NCI-H2227 (cell line): Measurements from ENCODE around the gene STOM.
"Not testable (repeated sequence)": the region's sequence is repeated elsewhere in the genome, so short reads cannot be mapped to it uniquely, and the experiment has no call there.

ENCODE experiments used
- DNase-seq: peaks from one replicate; lab custom pipeline; 2025; ENCODE audit not compliant: unreplicated experiment; lab: John Stamatoyannopoulos, UW

STOM gene

GRCh38 chr9:121369595-121370265, at the start of gene STOM:
STOM (minus strand) TSS chr9:121370250; CDS start chr9:121370187, 63 bp downstream.
- peak; percentile 51 for DNase-seq

- no peak for DNase-seq
Observed at GRCh38 chr9:121411993-121412392, 41.9 kb upstream of the STOM start.

- DNase-seq: no peak
Observed at GRCh38 chr9:121405899-121406298, 35.8 kb upstream of the STOM start.

GRCh38 chr9:121404906-121405305, 34.9 kb upstream of the STOM start:
- no peak for DNase-seq

- peak; percentile 68 for DNase-seq
Observed at GRCh38 chr9:121399883-121400607, 30.0 kb upstream of the STOM start.

GRCh38 chr9:121399126-121399882, 29.3 kb upstream of the STOM start:
- DNase-seq: no peak

- no peak for DNase-seq
Observed at GRCh38 chr9:121398374-121398773, 28.3 kb upstream of the STOM start.

- DNase-seq: not testable (repeated sequence)
Observed at GRCh38 chr9:121397277-121397676, 27.2 kb upstream of the STOM start.

GRCh38 chr9:121395558-121395957, 25.5 kb upstream of the STOM start:
- DNase-seq: no peak

- DNase-seq: no peak
Observed at GRCh38 chr9:121394292-121394691, 24.2 kb upstream of the STOM start.

GRCh38 chr9:121393318-121393717, 23.3 kb upstream of the STOM start:
- DNase-seq: no peak

- DNase-seq: no peak
Observed at GRCh38 chr9:121390372-121390771, 20.3 kb upstream of the STOM start.

- DNase-seq: no peak
Observed at GRCh38 chr9:121388140-121388905, 18.3 kb upstream of the STOM start.

- no peak for DNase-seq
Observed at GRCh38 chr9:121386442-121387175, 16.6 kb upstream of the STOM start.

GRCh38 chr9:121383715-121384114, 13.7 kb upstream of the STOM start:
- DNase-seq: no peak

- no peak for DNase-seq
Observed at GRCh38 chr9:121380846-121381245, 10.8 kb upstream of the STOM start.

GRCh38 chr9:121376214-121376830, 6.3 kb upstream of the STOM start:
- no peak for DNase-seq

GRCh38 chr9:121373011-121373729, 3.1 kb upstream of the STOM start:
- DNase-seq: no peak

- DNase-seq: no peak
Observed at GRCh38 chr9:121372239-121373010, 2.4 kb upstream of the STOM start.
